Caki2 (cell line): ENCODE data around the gene CATSPER1. TPM values are rescaled to one million over a fixed set of nuclear protein-coding genes. Genes with fewer than 3 reads are reported as not detected.
A peak's percentile ranks its signal among the peaks of the same experiment; 100 is the strongest.

Experiments
- DNase-seq: peaks from one replicate; pipeline ENCODE4 v3.0.0-alpha.2; 2015; ENCODE audit warnings: low read depth
- in situ Hi-C: cut with HindIII; loops from 2 replicates; pipeline ENCODE4 v1.10.0; 2016; ENCODE audit warnings: low sequenced_read_pairs, low pct_unique_long_range_greater_than_20kb, mixed read lengths
- total RNA-seq: library from RNA; depleted of rRNA; stranded (reverse); fragments of >200 nt; shearing (Covaris generic); gene quantifications from 2 replicates; pipeline ENCODE4 v1.2.3, GENCODE V29; 2014; ENCODE audit warnings: low replicate concordance; rRNA removed

The CATSPER1 gene
- total RNA-seq, result 0.67 and 2.8 TPM in 2 replicates

GRCh38 chr11:66026017-66026529 is at the start of gene CATSPER1:
CATSPER1 (minus strand) TSS chr11:66026479; CDS start chr11:66026379, 100 bp downstream.
- in situ Hi-C loops, result no loop called here
- no peak for DNase-seq

GRCh38 chr11:66075273-66075672 is 49.0 kb upstream of the CATSPER1 start:
- in situ Hi-C loops, result no loop called here
- no peak for DNase-seq

- DNase-seq, result no peak
- in situ Hi-C loops, result no loop called here
These were observed 47.4 kb upstream of the CATSPER1 start for GRCh38 chr11:66073669-66074068.

DNA sequence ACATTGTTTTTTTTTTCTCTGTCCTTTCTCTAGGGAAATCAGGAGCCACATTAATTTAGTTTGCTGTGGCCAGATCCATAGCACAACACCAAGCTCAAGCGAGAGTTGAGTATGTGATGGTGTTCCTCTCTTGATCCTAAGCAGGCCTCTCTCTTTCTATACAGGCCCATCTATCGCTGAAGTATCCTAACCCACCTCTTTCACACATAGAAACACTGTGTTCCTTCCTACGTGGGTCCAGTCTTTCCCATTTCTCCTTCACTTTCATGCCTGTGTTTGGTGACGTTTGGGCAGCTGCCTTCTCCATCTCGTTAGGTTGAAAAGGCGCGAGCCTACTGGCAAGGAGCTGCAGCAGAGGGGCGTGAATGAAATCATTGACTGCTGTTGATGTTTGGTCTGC is 46.2 kb upstream of the CATSPER1 start:
- no peak for DNase-seq
- in situ Hi-C loops, result no loop called here

DNA sequence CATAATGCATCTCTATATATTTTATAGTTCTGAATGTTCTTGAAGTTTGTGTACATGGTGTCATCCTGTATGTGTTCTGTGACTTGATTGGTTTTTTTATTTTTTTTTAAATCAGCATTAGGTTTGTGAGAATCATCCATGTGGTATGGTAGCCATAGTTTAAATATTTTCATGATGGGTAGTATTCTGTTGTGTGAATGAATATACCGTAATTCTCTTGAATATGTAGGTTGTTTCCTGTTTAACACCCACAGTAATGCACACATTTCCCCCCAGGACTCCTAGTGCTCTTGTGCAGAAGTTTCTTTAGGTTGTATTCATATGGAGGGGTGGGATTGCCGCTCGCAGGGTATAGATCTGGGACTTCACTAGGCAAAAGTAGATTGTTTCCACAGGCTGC is 45.8 kb upstream of the CATSPER1 start:
- in situ Hi-C loops, result no loop called here
- DNase-seq, result no peak

GRCh38 chr11:66071381-66071801 is 45.1 kb upstream of the CATSPER1 start:
- in situ Hi-C loops, result no loop called here

GRCh38 chr11:66070604-66071380 is 44.5 kb upstream of the CATSPER1 start:
- in situ Hi-C loops, result no loop called here
- DNase-seq, result peak; percentile 25

More at GRCh38 chr11:66071381-66071801, 45.1 kb upstream of the CATSPER1 start:
- no peak for DNase-seq

GRCh38 chr11:66069715-66070603 is 43.7 kb upstream of the CATSPER1 start, which contains the start of gene PACS1:
PACS1 (plus strand) TSS chr11:66070272; CDS start chr11:66070487, 215 bp downstream.
- DNase-seq, result peak; percentile 49
- in situ Hi-C loops, result no loop called here

- in situ Hi-C loops, result no loop called here
- DNase-seq, result peak; percentile 42
These were observed 42.8 kb upstream of the CATSPER1 start for GRCh38 chr11:66068923-66069714.

- in situ Hi-C loops, result no loop called here
- peak; percentile 44 for DNase-seq
These were observed 42.0 kb upstream of the CATSPER1 start for GRCh38 chr11:66068154-66068821.

DNA sequence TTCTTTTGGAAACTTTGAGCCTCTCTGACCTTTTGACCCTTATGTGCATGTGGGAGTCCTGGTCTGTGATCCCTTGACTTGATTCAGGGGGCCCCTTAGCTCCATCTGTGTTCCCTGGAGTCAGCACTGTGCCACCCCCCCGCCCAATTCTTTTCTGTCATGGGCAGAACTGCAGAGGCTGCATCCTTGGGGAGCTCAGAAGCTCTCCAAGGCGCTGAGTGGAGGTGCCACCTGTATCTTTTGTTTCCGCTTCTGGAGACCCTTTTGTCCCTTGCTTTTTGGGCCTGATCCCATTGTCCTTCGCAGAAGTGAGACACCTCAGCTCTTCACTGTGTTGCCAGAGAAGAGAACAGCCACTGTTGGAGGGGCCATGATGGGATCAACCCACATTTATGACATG is 41.4 kb upstream of the CATSPER1 start:
- no peak for DNase-seq
- in situ Hi-C loops, result no loop called here

GRCh38 chr11:66066751-66067150 is 40.5 kb upstream of the CATSPER1 start:
- in situ Hi-C loops, result no loop called here

GRCh38 chr11:66064571-66064970 is 38.3 kb upstream of the CATSPER1 start:
- in situ Hi-C loops, result no loop called here
- DNase-seq, result no peak

More at GRCh38 chr11:66066751-66067150, 40.5 kb upstream of the CATSPER1 start:
- DNase-seq, result no peak

DNA sequence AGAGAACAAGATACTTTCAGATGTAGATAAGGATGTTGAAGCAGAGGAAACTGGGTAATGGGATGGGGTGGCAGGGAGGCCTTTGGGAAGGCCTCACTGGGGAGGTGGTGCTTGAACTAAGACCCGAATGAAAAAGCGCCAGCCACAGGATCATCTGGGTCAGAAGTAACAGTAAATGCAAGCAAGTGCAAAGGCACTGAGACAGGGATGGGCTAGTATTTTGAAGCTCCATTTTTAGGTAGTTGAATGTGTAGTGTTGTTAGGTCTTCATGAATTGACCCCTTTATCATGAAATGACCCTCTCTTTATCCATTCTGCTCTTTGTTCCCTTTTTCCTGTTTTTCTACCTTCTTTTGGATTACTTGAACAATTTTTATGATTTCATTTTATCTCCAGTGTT is 37.6 kb upstream of the CATSPER1 start:
- in situ Hi-C loops, result no loop called here
- no peak for DNase-seq

GRCh38 chr11:66062408-66062807 is 36.1 kb upstream of the CATSPER1 start:
- no peak for DNase-seq
- in situ Hi-C loops, result no loop called here

GRCh38 chr11:66061268-66061667 is 35.0 kb upstream of the CATSPER1 start:
- in situ Hi-C loops, result no loop called here
- DNase-seq, result no peak

DNA sequence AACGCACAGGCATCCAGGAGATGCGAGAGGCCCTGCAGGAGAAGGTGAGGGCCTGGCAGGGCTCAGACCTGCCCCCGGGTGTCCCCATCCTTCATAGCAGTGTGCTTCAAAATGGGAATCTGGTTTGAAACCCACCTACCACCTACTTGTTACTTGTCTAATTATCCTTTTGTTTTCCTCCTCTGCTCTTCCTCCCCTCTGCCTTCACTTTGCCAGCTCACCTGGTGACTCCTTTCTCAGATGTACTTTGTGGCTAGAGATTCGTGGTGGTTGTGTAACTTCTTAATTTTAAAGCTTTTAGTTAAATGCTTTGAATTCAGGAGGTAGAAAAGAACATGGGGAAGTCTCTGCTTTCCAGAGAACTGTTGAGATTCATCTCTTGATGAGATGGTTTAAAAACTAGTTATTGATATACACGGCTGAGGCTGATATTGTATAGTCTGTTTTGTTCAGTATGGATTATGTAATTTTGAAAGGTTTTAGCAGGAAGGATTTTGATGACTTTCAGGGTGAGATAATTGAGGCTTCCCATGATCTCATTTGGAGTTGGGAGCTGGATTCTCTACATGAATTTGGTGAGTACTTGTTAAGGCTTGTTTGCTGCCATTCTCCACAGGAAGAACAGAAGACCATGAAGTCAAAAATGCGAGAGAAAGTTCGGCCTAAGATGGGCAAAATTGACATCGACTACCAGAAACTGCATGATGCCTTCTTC is 33.8 kb upstream of the CATSPER1 start:
- DNase-seq, result no peak
- in situ Hi-C loops, result no loop called here
